Liver (tissue), 9 donors: ENCODE measurements around the gene FGFRL1. TPM values are rescaled to one million over a fixed set of nuclear protein-coding genes. Genes with fewer than 3 reads are reported as not detected.
"Not testable (repeated sequence)": the region's sequence is repeated elsewhere in the genome, so short reads cannot be mapped to it uniquely, and the experiment has no call there.

Source experiments
- DNase-seq: peaks from one replicate; pipeline ENCODE4 v3.0.0-alpha.2; 2017; ENCODE audit warnings: low spot score
- H3K27ac ChIP-seq, 2 donors: one replicate each; pipeline ENCODE4 v1.7.0; 2013; ENCODE audit warnings: inconsistent platforms in 2 of 2, low read length in 2 of 2, control low read depth in 1 of 2, low read depth in 1 of 2, mild to moderate bottlenecking in 1 of 2
- H3K27me3 ChIP-seq, 4 donors: one replicate each; pipeline versions ENCODE4 v1.6.1 to v1.7.0; 2013; ENCODE audit warnings: low read length in 3 of 4, inconsistent platforms in 1 of 4, mild to moderate bottlenecking in 1 of 4, moderate library complexity in 1 of 4; ENCODE audit not compliant: control insufficient read depth in 4 of 4, insufficient read depth in 4 of 4
- H3K36me3 ChIP-seq, 4 donors: one replicate each; pipeline versions ENCODE4 v1.6.1 to v1.7.0; 2013; ENCODE audit warnings: low read length in 3 of 4, mild to moderate bottlenecking in 3 of 4, low read depth in 1 of 4, moderate library complexity in 1 of 4; ENCODE audit not compliant: control insufficient read depth in 4 of 4, insufficient read depth in 3 of 4
- H3K4me1 ChIP-seq, 4 donors: one replicate each; pipeline versions ENCODE4 v1.6.1 to v1.7.0; 2013; ENCODE audit warnings: low read length in 3 of 4, mild to moderate bottlenecking in 3 of 4, moderate library complexity in 1 of 4; ENCODE audit not compliant: control insufficient read depth in 4 of 4, insufficient read depth in 4 of 4
- H3K4me3 ChIP-seq, 3 donors: one replicate each; pipeline versions ENCODE4 v1.6.1 to v1.7.0; 2013; ENCODE audit warnings: low read length in 3 of 3, control low read depth in 1 of 3, low read depth in 1 of 3, mild to moderate bottlenecking in 1 of 3
- H3K9ac ChIP-seq, 2 donors: one replicate each; pipeline ENCODE4 v1.7.0; 2013; ENCODE audit warnings: low read length in 2 of 2, mild to moderate bottlenecking in 2 of 2, moderate library complexity in 2 of 2, control low read depth in 1 of 2, low read depth in 1 of 2
- H3K9me3 ChIP-seq, 4 donors: one replicate each; pipeline versions ENCODE4 v1.6.1 to v1.7.0; 2013; ENCODE audit warnings: low read length in 3 of 4; ENCODE audit not compliant: control insufficient read depth in 4 of 4
- ATF3 ChIP-seq: IDR thresholded peaks from 2 replicates; pipeline ENCODE4 v1.6.1; 2016; ENCODE audit warnings: antibody characterized with exemption
- FOXA1 ChIP-seq: IDR thresholded peaks from 2 replicates; pipeline ENCODE4 v1.6.1; 2016; ENCODE audit warnings: antibody characterized with exemption
- GABPA ChIP-seq, 2 donors: IDR thresholded peaks in 1 of 2; conservative IDR thresholded peaks in 1 of 2; 2 replicates each; pipeline ENCODE4 v1.6.1; 2016; ENCODE audit warnings: antibody characterized with exemption in 2 of 2, mild to moderate bottlenecking in 1 of 2, moderate library complexity in 1 of 2
- HNF4A ChIP-seq, 2 donors: conservative IDR thresholded peaks; 2 replicates each; pipeline ENCODE4 v1.6.1; 2016; ENCODE audit warnings: antibody characterized with exemption in 2 of 2, mild to moderate bottlenecking in 2 of 2
- HNF4G ChIP-seq: IDR thresholded peaks from 2 replicates; pipeline ENCODE4 v1.6.1; 2016; ENCODE audit warnings: antibody characterized with exemption
- JUND ChIP-seq, 2 donors: IDR thresholded peaks; 2 replicates each; pipeline ENCODE4 v1.6.1; 2016; ENCODE audit warnings: antibody characterized with exemption in 2 of 2
- MAX ChIP-seq: IDR thresholded peaks from 2 replicates; pipeline ENCODE4 v1.6.1; 2016; ENCODE audit warnings: antibody characterized with exemption
- REST ChIP-seq: IDR thresholded peaks from 2 replicates; pipeline ENCODE4 v1.6.1; 2016; ENCODE audit warnings: antibody characterized with exemption, mild to moderate bottlenecking
- YY1 ChIP-seq: IDR thresholded peaks from 2 replicates; pipeline ENCODE4 v1.6.1; 2016; ENCODE audit warnings: antibody characterized with exemption, mild to moderate bottlenecking
- ZBTB33 ChIP-seq: IDR thresholded peaks from 2 replicates; pipeline ENCODE4 v1.6.1; 2016; ENCODE audit warnings: antibody characterized with exemption
- WGBS: extraction: QIAGEN DNeasy Blood & Tissue Kit; methylation state at CpG from one replicate; pipeline ENCODE4 v1.1.7; 2013; 5-methylcytosine and 5-hydroxymethylcytosine counted together
- polyA plus RNA-seq, 2 donors: library from polyadenylated mRNA; stranded (reverse) in 1 of 2; unstranded in 1 of 2; fragments of 200-250 nt in 1 of 2; fragments of >200 nt in 1 of 2; fragmentation: Nextera tagmentation in 1 of 2; extraction: Ambion mirVana in 1 of 2; gene quantifications; one replicate each; pipeline versions ENCODE4 v1.2.1 to v1.2.3, GENCODE V29; 2013 to 2015
- total RNA-seq, 2 donors: library from RNA; depleted of rRNA; stranded (reverse); fragments of >200 nt; gene quantifications; one replicate each; pipeline ENCODE4 v1.2.3, GENCODE V29; 2014
- donor health status: healthy.
- donor health status: healthy.
- donor health status: healthy.
- donor health status: healthy.
- donor health status: healthy.

Gene FGFRL1
- total and polyA plus RNA-seq, 4 donors, result 14.2 to 49.1 (median 22.4) TPM

- no peaks in the 10 kb centered on the region for H3K36me3 ChIP-seq
- 77% methylated on average over 14 of the region's 14 CpGs for WGBS
- H3K4me1 ChIP-seq, result peaks cover 8 to 17% (median 11%) of the 10 kb centered on the region in 4 donors
- no peaks in the 10 kb centered on the region for H3K9me3 ChIP-seq
- H3K27ac ChIP-seq, result no peak overlapping the region
- H3K9ac ChIP-seq, result no peak overlapping the region
- no peak for DNase-seq
- peaks cover 0 to 4% (median 0%) of the 10 kb centered on the region in 4 donors for H3K27me3 ChIP-seq
- H3K4me3 ChIP-seq, result no peak overlapping the region
- no peak for TF ChIP-seq JUND (IDR thresholded peaks at IDR 0.05)
These were observed 33.8 kb downstream of the FGFRL1 start for GRCh38 chr4:1045193-1045594.

GRCh38 chr4:1045595-1046201 is 34.3 kb downstream of the FGFRL1 start:
- TF ChIP-seq HNF4A (conservative IDR thresholded peaks at IDR 0.05), result no peak
- no peak for TF ChIP-seq FOXA1
- H3K27me3 ChIP-seq, result peaks cover 0 to 4% (median 0%) of the 10 kb centered on the region in 4 donors
- DNase-seq, result no peak
- peaks cover 8 to 17% (median 11%) of the 10 kb centered on the region in 4 donors for H3K4me1 ChIP-seq
- H3K9ac ChIP-seq, result no peak overlapping the region
- no peaks in the 10 kb centered on the region for H3K36me3 ChIP-seq
- 83% methylated on average over 36 of the region's 36 CpGs for WGBS
- H3K9me3 ChIP-seq, result no peaks in the 10 kb centered on the region
- H3K27ac ChIP-seq, result no peak overlapping the region
- H3K4me3 ChIP-seq, result no peak overlapping the region

GRCh38 chr4:1046581-1047011 is 35.2 kb downstream of the FGFRL1 start:
- TF ChIP-seq HNF4G, result peak; percentile 78
- peak; percentile 31 for TF ChIP-seq REST
- Histone ChIP-seq H3K4me3 (peak overlapping the region in 1 of 3 donors; percentile 20), H3K4me1 (peaks cover 8 to 17% (median 11%) of the 10 kb centered on the region in 4 donors), H3K27ac (peak overlapping the region; percentile 3 to 15)
- DNase-seq, result peak; percentile 72
- not testable (repeated sequence) for H3K27me3 ChIP-seq, H3K9ac ChIP-seq, H3K36me3 ChIP-seq, H3K9me3 ChIP-seq
- WGBS, result 26% methylated on average over 29 of the region's 29 CpGs

GRCh38 chr4:1047106-1047975 is 35.9 kb downstream of the FGFRL1 start:
- H3K27me3 ChIP-seq, result peaks cover 0 to 5% (median 0%) of the 10 kb centered on the region in 4 donors
- 54% methylated on average over 41 of the region's 41 CpGs for WGBS
- DNase-seq, result no peak
- H3K36me3 ChIP-seq, result no peaks in the 10 kb centered on the region
- H3K4me1 ChIP-seq, result peaks cover 8 to 17% (median 11%) of the 10 kb centered on the region in 4 donors
- H3K27ac ChIP-seq, result peak overlapping the region in 1 of 2 donors; percentile 20
- H3K4me3 ChIP-seq, result no peak overlapping the region
- no peaks in the 10 kb centered on the region for H3K9me3 ChIP-seq
- H3K9ac ChIP-seq, result no peak overlapping the region
- no peak for TF ChIP-seq HNF4A (conservative IDR thresholded peaks at IDR 0.05)
- no peak for TF ChIP-seq HNF4G
- TF ChIP-seq ZBTB33, result no peak
- no peak for TF ChIP-seq MAX
- no peak for TF ChIP-seq ATF3
- TF ChIP-seq GABPA (IDR thresholded peaks at IDR 0.05 in 1 of 2, conservative IDR thresholded peaks at IDR 0.05 in 1 of 2), result no peak
- TF ChIP-seq REST, result no peak
- TF ChIP-seq YY1, result no peak
